ENCODE measurements around the gene CHIC2.

Gene CHIC2

GRCh38 chr4:54092405-54093323 lies 28.3 kb upstream of the CHIC2 start:
- DNase-seq = no peak

DNA sequence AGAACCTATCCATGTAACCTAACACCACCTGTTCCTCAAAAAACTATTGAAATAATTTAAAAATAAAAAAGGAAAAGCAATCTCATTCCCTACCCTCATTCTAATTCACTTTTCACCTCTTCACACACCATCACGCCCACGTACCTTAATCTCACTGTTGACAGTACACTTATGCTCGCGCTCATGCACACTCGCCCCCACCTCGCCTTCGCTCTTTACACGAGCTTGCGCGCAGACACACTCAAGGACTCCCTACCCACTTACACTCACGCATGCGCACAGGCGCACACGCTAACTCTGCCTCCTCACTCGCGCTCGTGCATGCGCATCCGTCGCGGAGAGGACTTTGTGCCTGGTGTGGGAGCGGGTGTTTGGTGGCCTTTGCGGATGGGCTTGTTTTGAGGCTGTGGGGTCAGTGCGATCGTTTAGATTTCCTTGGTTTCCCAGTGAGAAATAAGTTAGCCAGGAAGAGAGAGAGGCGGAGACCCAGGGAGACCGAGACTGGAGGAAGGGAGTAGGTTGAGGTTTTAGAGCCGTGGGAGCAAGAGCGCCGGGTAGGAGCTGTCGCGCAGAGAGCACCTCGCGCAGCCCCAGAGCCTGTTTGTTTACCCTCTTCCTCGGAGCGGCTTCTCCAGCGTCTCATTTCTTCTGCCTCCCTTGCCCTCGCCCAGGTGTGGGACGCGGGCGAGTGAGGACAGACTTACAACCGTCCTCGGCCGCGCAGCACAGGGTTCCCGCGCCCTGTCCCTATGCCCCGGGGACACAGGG lies 27.4 kb upstream of the CHIC2 start:
- peak; percentile 73 for DNase-seq

DNA sequence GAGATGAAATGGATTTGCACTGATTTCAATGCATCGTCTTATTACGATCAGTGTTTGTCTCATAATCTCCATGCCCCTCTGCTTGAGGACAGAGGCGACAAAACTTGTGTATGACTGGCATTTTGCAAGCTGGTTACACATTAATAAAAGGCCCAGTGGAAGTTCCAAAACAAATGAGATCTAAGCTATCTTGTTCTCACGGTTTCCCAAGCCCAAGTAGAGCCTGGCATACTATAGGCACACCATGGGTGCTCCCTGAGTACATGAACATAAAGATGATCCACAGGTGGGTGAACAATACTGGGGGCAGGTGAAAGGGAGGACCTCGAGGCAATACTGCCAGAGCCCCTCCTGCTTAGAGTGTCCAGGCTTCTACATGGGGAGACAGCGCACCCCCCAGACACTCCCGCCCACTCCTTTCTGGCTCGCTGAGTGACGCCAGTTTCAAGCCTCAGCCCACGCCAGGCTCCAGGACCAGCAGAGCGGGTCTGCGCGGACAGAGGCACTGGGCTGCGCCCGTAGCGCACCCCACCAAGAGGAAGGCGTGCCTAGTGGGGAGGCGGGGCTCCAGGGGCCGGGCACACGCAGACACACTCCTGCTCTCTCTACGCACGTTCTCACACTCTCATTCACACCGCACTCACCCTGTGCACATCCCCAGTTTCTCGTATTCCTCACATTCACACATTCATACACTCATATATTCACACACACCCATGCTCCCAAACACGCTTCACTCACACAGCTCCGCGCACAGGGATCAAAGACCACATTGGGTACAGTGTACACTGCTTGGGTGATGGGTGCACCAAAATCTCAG lies 26.6 kb upstream of the CHIC2 start:
- DNase-seq = no peak

DNA sequence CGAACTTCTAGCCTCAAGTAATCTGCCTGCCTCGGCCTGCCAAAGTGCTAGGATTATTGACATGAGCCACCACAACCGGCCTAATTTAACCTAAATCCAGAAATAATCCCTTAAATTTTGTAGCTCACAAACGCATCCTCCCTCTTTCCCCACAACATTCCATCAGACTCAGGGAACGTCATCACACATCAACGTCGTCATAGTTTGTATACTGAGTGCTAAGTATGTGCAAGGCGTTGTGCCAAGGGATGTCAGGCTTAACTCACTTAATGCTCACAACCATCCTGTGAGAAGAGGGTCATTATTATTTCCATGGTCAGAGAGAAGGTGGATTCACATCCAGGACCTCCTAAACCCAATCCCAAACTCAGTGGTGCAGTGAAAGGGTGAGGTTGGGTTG lies 26.0 kb upstream of the CHIC2 start:
- DNase-seq = no peak

DNA sequence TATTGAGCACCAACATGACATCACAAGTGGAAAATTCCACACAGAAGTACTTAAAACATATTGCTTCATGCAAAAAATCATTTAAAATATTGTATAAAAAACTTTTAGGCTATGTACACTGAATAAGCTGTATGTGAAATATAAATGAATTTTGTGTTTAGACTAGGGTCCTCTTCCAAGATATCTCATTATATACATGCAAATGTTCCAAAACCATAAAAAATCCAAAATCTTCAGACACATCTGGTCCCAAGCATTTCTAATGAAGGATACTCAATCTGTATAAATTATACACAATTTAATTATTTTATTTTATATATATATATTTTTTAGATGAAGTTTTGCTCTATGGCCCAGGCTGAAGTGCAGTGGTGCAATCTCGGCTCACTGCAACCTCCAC lies 25.5 kb upstream of the CHIC2 start:
- no peak for DNase-seq

DNA sequence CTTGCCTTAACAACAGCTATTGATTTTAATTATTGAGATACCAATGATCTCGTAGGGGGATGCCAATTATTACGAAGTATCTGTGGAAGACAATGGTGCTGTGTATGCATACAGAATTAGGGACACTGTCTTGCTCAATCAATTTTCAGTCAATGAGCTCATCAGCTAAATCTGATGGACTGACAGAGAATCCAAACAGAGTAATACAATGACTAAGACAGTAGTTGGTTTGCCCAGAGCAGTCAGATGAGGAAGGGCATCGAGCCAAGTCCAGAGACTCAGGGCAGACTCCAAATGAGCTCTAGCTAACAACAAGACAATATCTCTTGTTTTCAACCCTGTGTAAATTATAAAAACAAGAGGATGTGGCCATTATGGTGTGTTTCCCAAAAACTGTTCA lies 20.9 kb upstream of the CHIC2 start:
- no peak for DNase-seq

- DNase-seq = no peak
Observed at GRCh38 chr4:54082168-54082567, 17.8 kb upstream of the CHIC2 start.

DNA sequence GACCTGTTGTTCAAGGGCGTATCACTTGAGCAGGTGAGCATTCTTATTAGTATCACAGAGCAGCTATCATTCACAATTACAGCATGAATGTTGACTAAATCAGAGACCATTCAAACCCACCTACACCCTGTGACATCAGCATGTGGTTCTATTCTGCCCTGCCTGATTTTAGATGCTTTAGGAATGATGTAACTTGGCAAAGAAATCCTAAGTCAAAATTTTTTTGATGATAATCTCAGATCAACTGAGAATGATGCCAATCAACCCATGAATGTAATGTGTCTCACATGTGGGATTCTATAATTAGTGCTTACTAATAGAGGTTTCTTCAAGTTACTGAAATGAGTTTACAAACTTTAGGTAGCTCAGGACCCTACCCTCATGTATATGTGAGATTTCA lies 13.4 kb upstream of the CHIC2 start:
- DNase-seq = no peak

DNA sequence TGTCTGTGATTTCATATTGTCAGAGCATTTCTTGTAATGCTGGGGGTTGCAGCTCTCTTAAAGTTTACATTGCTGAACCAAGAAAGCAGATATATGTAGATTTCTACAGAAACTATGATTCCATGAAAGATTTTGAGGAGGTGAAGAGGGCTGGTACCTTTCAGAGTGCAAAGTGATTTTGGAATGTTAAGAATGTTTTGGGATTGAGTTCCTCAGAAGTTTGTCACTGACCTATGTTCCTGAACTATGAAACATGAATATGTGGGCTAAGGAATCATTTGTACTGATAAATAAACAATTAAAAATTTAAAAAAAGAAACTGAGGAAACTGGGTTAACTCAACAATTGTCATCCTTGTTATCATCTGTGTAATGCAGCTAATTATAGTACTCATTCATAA lies 12.3 kb upstream of the CHIC2 start:
- no peak for DNase-seq

GRCh38 chr4:54074381-54074780 lies 10.0 kb upstream of the CHIC2 start:
- no peak for DNase-seq

DNA sequence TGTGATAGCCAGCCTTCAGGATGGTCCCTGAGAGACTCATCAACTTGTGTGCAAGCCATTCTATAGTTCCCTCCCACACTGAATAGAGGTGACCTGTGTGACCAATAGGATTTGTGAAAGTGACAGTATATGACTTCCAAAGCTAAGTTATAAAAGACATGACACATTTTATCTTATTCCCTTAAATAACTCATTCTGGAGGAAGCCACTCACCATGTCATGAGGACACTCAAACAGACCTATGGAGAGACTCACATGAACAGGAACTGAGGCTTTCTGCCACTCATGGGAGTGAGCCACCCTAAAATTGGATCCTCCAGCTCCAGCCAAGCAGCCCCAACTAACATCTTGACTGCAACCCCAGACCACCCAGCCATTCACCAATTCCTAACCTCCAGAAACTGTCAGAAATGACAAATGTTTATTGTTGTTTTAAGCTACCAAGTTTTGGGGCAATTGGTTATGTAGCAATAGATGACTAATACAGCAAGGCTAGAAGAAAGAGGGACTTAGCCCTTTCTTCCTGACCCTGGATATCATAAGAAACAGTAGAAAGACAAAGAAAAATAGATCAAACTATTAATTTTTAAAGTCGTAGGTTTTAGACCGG lies 9.0 kb upstream of the CHIC2 start:
- no peak for DNase-seq

DNA sequence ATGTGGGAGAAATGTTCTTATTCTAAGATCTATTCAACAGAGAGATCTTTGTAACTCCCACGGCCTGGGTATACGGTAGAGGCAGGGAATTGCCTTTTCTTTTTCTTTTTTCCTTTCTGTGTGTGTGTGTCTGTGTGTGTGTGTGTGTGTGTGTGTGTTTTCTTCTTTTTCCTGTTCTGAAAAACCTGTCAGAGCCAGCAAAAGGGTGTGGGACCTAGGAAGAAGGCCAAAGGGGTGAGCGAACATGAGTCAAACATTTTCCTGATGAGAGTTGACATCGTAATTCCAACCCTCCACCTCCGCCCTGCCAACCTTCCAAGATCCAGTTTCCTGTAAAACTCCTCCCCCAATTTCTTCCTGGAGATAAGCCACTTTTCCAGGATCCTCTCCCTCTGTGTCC lies 2.8 kb upstream of the CHIC2 start:
- DNase-seq = no peak

- no peak for DNase-seq
Observed at GRCh38 chr4:54066718-54067129, 2.3 kb upstream of the CHIC2 start.

DNA sequence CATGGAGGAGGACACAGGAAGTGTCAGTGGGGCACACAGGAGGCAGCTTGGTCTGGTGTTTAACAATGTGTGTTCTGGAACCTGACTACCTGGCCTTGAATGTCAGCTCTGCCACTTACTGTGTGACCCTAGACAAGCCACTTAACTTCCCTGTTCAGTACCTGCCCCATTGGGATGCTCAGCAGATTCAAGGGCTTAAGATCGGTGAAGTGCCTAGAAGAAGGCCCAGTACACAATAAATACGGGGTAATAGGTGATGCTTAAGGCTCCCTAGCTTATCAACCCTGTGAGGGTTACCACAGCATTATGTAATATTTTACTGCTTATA lies 1.6 kb upstream of the CHIC2 start:
- no peak for DNase-seq

DNA sequence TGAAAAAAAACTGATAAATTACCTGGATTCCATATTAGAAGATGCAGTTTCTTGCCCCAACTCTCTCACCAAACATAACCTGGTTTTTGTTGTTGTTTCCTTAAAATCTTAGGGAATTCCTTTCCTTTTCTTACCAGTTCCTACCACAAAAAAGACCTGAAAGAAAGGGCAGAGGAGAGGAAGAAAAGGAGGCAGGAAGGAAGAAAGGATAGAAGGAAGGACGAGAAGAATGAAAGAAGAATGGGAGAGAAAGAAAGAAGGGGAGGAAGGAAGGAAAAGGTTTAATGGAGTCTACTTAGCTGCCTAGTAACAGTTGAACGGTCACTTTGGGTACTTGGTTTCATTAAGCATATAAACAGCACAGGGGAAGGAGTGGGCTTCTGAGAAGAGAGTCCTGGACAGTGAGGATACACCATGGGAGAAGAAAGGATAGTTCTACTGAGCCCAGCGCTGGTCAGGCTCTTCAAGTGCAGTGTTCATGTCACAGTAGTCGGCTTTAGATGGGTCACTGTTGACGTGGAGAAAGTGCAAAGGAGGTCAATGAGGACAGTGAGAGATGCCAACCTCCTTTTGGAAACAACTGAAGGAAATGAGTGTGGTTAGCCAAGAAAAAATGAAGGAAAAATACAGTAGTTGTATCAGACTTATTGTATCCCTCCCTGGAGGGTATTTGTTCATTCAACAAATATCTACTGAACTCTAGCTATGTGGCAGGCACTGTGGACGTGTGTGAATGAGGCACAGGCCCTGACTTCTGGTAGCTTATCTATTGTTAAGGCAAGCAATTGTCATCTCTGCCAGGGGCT lies 1.1 kb upstream of the CHIC2 start:
- DNase-seq = no peak

DNA sequence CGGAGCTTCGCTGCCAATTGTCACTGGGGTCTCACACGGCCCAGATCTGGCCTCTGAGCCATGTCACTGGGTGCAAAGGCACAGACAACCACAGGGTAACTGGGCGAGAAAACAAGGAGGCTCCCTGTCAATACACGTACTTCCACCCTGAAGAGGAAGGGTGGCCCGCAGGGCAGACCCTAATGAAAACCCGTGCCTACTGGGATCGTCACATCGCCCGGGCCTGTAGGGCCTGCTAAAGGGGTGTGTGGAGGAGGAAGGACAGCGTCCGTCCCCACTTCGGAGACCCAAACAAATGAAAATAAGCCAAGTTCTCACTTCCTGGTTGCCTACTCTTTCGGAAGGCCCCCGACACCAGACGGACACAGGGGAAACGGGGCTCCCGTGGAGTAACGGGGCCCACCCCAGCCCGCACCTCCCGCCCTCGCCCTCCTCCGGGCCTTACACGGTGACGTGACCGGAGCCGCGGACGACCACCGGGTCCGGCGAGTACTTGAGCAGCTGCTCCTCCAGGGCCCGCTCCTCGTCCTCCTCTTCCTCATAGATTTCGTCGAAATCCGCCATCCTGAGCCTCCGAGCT lies 578 bp downstream of the CHIC2 start:
- DNase-seq = no peak

DNA sequence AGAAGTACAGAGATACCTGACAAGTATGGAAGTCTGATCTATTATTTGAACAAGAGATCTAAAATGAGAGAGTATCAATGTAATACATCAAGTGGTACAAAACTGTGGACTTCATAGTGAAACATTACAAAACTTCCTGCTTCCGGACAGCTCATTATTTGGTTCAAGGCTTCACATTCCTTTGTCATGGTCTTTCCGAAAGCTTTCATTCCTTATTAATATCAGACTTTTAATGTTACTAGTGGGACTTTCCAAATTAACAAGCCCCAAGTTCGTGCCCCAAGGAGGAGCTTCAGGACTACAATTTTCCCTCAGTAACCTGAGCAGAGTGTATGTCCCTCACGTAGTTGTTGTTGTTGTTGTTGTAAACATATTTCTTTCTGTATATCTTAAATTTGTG lies 1.2 kb downstream of the CHIC2 start:
- DNase-seq = no peak

DNA sequence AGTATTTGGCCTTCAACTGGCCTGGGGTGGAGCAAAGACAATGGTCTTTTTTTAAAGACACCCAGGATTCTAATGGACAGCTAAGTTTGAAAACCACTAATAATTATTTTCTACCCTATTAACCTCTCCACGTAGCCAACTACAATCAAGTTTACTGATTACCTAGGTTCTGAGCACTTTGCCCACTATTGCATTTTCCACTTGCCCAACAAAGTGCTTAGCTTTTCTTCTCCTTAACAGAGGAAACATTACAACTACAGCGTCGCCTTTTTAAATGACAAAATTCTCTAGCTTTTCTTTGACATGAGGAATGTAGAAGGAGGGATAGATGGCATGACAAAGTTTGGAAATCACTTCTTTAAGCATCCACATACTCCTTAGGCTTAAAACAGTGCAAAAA lies 2.0 kb downstream of the CHIC2 start:
- no peak for DNase-seq

GRCh38 chr4:54061873-54062272 lies 2.5 kb downstream of the CHIC2 start:
- no peak for DNase-seq

DNA sequence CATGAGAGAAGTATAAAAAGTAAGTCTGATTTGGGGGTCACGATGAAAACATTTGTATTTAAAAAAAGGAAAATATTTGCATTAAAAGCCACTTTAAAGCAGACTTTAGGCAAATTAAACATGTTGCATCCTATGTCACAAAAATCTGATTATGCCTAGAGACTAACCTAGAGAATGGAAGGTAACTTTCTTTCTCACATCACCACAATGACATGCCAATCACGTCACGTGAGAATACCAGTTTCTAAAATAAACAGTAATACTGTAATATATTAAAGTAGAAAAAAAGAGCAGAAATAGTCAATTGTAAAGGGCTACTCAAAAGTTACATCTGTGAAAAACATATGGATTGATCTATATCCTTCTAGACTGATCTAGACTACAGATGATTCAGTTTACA lies 3.3 kb downstream of the CHIC2 start:
- no peak for DNase-seq

- DNase-seq = no peak
Observed at GRCh38 chr4:54060116-54060515, 4.3 kb downstream of the CHIC2 start.

DNA sequence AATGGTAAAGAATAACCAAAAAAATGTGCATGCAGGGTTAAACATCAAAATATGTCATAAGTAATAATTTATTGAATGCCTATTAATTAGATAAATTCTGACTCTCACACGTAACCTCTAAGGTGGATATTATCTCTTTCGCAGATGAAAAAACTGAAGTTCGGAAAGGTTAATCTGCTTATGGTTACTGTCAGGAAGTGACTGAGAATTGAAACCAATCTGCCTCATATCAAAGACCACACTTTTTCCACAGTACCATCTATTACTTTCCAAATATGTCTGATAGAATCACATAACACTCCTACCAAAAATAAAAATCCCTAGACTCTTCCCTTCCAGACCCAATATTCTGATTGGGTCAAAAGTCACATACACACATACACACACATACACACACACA lies 6.2 kb downstream of the CHIC2 start:
- DNase-seq = no peak

Measured in stimulated activated CD4-positive, alpha-beta T cell treated with anti-CD3 and anti-CD28 coated beads, Interleukin-12 subunit alpha, Interleukin-12 subunit beta, amount 100 ng/mL, for 4 hours (primary cell).